ENCODE data around the gene SETD5.

SETD5 gene

DNA sequence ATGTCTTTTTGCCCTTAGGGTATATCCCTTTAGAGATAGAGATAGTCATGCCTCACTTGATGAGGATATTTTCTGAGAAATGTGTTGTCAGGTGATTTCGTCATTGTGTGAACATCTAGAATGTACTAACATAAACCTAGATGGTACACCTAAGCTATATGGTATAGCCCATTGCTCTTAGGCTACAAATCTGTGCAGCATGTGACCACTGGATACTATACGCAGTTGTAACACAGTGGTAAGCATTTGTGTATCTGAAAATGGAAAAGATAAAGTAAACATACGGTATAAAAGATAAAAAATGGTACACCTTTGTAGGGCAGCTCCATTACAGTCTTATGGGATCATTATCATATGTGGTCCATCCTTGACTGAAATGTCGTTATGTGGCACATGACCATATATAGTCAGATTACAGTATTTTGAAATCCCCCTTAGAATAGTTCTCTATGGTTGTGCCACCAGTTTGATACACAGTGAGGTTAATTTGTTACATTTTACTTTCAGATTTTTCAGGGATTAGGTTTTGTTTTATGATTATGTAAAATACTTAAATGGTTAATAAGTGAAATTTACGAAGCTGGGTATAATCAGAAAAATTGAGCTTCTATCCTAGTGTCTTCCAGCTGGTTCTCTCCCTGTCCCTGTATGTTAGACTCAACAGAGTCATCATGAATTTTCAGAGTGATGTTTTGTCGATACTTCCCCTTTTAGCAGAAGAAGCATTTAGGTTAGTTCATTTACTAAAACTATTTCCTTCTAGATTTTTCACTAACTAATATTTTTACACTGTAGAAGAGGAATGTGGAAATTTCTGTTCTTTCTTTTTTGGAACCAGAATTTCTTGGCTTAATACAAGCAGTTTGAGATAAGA, 12.8 kb downstream of the SETD5 start:
- DNase-seq, result no peak

DNA sequence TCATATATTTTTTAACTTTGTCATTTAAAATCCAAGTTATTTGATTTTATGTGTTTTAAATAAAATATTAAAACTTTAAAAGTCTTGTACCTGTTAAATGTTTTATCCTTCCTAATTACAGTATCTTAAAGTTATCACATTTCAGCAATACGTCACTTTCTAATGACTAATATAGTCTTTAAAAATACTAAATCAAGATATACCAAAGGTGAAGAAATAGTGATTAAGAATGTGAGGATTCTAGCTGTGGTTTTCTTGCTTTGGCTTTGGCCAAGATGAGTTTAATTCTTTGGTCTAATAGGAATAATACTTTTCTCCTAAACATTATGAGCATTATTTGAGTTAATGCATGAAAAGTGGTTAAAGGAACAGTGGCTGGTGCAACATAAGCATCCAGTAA, 13.9 kb downstream of the SETD5 start:
- DNase-seq, result no peak

DNA sequence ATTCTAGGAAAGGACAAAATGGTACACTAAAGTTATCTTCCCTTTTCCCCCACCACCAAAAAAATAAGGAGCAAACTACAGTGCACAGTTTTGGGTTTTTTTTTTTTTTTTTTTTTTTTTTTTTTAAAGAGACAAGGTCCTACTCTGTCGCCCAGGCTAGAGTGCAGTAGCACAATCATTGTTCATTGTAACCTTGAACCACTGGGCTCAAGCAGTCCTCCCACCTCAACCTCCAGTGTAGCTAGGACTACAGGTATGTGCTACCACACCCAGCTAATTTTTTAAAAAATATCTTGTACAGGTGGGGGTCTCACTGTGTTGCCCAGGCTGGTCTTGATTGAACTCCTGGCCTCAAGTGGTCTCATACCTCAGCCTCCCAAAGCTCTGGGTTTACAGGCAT, 14.9 kb downstream of the SETD5 start:
- no peak for DNase-seq

DNA sequence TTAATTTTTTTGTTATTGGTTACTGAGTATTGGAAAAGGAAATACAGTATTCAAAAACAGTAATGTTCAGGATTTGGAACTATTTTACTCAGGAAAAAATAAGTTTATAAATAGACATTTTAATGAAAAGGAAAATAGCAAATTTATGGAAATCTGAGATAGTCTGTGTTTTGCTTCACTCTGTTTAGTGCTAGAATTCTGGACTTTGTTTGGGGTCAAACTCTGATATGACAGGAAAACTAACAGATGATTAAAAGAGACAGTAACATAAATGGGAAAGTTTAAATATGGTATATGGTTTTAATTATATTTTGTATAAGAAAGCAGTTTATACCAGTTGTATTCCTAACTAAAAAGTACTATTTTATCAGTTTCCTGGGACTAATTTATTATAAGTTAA, 17.4 kb downstream of the SETD5 start:
- DNase-seq, result no peak

DNA sequence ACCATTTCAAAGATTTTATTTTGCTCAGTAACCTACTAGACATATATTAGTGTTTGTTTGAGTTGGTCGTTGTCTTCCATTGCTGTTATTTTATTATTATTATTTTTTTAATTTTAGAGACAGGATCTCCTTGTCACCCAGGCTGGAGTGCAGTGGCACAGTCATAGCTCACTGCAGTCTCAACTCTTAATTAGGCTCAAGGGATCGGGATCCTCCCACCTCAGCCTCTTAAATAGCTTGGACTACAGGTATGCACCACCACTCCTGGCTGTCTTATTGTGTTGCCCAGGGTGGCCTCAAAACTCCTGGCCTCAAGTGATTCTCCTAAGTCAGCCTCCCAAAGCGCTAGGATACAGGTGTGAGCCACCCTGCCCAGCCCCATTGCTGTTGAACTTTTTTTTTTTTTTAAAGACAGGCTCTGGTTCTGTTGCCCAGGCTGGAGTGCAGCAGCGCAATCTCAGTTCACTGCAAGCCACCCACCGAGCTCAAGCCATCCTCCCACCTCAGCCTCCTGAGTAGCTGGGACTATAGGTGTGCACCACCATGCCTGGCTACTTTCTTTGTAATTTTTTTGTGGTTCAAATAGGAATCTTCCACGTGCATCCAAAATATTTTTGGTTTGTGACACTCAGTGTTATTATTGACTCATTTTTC, 18.2 kb downstream of the SETD5 start:
- no peak for DNase-seq

DNA sequence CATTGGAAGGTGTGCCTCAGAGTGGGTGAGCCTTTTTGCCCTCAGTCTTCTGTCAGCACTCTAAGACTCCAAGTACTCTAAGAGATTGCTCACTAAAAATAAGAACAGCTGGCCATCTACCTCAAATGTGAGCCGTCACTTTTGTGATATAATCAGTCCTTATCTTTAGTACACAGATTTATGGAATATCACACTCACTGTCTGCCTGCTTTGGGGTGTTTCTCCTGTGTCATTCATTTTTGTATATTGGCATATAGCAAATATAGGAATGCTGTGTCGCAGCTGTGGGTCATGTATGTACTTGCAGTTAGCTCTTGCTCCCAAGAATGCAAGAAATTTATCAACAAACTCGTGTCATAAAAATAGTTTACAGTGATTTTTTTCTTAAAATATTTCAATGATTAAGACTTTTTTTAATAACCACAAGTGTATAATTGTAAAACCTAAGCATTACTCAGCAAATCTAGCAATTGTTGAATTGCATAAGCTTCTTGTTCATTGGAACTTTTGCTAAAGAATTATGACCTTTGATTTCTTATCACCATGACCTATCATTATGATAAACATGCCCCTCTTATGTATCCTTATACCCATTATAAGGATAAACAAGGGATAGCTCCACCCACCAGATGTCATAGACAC, 18.8 kb downstream of the SETD5 start:
- no peak for DNase-seq

DNA sequence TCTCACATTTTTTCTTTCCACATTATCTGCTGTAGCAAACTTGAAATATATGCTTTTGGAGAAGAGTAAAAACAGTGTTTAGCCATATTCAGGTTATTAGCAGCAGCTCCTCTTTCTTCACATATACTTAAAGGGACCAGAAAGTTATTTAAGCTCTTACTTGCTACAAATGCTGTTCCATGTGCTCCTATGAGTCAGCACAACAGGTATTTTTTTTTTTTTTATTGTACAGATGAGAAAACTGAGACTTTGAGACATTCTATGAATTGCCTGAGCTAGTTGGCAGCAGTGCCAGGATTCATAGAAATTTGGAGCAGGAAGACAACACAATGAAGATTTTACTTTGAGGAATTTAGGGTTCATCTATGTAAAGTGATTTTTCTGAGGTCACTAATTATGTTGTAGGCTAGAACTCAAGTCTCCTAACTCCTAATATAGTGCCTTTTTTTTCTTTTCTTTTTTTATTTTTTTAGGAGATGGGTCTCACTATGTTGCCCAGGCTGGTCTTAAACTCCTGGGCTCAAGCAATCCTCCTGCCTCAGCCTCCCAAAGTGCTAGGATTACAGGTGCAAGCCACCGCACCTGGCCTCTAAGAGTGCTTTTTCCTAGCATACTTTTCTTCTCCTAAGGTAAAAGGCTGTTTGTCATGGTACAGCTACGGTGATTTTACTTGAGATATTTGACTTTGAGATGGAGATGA, 23.6 kb downstream of the SETD5 start:
- no peak for DNase-seq

DNA sequence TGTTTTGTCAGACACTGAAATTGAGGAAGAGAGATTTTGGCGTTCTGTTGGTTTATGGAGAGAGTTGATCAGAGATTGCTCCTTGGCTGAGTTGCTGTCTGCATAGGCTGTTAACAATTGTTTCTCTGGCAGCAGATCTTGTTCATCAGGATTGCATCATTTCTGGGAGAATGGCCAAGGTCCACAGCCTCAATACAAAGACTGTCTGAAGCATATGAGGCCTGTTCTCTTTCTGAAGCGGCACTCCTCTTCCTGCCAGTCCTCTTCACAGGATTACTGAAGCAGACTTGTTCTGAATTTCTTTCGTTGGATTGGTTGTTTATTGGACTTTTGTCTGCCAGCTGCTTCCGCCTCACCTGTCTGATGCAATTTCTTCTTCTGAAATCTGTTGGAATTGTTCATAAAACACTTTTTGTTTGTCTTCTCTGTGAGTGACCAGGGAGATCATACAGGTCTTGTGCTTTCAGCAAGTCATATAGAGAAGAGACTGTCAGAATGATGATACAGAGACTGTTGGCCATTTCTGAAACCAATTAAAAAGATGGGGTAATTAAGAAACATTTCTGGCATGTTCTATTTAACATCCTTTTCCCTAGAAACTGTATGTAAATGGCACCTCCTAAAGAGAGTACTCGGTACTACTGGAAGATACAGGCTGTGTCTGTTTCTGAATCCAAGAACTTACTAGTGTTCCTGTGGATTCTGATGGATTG, 25.5 kb downstream of the SETD5 start:
- DNase-seq, result no peak

DNA sequence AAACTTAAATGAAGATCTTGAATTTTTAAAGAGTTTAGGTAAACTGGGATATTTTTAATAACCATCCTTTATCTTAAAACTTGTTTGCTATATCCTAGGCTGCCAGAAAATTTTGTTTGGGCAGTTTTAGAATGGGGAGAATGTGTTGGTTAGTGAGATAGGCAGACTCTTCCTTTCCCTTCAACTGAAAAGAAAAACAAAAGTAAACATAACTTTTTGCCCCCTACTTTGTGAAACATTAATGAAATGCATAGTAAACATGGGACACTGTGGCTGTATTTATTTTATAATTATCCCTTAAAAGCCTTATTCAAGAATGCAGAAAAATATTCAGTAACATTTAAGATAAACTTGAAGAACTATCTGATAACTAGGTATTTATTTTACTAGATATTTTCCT, 31.0 kb downstream of the SETD5 start:
- no peak for DNase-seq

DNA sequence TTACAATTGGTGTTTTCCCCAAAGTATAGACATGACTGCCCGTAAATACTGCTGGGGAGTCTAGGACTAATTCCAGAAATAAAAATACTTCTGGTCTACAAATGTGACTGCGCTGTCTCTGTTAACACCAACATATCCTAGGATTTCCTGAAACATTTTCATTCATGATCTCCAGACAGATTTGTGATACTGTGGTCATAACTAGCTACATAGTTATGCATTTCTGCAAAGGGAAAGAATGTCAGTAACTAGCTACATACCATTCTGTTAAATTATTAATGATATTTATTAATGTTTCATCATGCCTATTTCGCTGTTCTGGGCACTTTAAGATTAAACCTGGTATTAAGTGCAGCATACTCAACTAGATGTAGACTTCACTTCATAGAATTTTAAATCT, 33.3 kb downstream of the SETD5 start:
- DNase-seq, result no peak

DNA sequence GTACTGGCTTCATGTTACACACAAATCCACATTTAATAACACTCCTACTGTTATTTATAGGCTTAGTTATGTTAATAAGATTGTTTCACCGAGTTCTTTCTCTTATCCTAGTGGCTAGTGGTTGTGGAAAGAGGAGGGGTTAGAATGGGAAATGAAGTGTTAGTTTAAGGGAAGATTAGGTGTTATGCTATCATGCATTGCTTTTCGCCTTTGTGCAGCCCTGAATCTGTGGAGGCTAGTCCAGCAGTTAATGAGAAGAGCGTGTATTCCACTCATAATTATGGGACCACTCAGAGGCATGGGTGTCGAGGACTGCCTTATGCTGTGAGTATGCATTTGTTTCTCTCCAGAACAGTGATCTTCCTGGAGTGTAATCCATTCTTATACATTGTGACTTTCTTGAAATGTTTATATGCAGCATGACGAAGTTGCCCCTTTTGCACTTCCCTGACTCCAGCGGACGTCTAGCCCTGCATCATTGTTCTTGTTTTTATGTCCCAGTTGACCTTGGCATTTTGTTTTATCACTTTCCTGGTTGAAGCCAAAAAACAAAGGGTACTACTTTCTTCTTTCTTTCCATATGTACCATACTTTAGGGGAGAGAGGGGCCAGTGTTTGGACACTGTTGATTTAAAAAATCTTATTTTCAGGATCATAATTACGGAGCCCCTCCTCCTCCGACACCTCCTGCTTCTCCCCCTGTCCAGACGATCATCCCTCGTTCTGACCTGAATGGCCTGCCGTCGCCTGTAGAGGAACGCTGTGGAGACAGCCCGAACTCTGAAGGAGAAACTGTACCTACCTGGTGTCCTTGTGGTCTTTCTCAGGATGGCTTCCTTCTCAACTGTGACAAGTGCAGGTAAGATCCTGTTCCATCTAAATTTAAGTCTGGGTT, 36.5 kb downstream of the SETD5 start:
- DNase-seq, result no peak

DNA sequence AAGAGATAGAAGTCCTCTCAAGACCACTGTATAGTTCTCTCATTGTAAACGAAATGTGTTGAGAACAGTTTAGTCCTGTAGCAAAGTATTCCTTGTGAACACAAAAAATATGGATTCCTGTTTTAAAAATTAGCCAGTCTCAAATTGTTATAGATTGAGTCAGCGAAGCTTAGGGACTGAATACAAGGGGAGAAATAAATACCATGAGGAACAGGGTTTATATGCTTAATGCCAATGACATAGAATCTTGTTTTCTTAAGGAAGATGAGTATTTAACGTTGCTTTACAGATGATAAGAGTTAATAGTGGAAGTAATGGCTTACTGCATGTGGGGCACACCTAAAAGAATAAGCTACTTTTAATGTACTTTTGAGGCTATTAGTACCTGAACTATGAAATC, 37.9 kb downstream of the SETD5 start:
- no peak for DNase-seq

DNA sequence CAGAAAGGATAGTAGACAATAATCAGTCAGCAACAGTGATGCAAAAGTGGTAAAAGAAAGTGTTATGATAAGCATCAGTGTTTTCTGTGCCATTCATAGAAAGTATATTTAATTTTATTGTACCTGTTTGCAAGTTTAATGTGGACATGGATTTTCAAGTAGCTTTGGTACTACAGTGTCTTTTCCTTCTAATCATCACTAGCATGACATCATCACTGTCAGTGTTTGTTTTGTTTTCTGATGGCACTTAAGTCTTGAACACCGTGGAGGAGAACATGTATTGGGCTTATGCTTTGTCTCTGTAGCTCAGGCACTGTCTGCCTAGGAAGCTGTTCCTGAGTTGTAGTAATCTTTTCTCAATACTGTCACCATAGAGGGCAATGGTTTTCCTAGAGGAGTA, 41.9 kb downstream of the SETD5 start:
- no peak for DNase-seq

DNA sequence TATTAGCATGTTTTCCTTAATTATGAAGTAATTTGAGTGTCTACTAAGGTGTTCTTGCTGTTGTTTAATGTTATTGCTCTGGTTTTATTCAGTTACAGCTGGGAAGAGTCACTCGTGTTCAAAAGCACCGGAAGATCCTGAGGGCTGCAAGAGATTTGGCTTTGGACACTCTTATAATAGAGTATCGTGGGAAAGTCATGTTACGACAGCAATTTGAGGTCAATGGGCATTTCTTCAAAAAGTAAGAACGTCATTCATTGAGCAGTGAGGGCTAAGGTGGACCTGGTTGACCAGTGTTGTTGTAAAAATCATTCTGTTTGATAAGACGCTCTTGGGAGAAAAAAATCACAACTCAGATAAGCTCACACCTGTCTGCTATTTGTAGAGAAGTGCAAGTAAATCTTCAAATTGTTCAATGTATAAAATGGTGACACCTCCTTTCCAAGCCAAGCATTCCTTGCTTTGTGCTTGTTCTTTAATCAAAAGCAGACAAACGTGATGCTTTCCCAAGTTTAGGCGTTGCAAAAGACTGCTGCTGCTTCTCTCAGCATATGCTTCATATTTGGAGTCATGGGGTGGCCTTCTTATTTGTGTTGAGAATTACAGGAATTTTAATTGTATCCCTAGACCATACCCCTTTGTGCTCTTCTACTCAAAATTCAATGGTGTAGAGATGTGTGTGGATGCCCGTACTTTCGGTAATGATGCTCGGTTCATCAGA, 44.2 kb downstream of the SETD5 start:
- DNase-seq, result no peak

DNA sequence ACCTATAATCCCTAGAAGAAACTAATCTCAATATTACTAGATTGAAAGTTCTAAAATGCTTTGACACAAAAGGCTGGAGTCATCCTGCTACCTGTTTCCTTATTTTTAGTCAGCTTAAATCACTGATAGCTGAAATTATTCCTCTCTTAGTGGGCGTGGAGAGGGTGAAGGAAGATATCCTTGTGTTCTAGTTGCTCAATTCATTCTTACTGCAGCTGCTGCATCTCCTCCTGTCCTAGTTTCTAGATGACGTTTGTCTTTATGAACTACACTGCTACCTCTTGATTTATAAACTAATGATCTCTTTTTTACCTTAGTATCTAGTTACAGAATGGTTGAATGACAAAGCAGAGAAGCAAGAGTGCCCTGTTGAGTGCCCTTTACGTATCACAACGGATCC, 50.7 kb downstream of the SETD5 start:
- DNase-seq, result no peak

DNA sequence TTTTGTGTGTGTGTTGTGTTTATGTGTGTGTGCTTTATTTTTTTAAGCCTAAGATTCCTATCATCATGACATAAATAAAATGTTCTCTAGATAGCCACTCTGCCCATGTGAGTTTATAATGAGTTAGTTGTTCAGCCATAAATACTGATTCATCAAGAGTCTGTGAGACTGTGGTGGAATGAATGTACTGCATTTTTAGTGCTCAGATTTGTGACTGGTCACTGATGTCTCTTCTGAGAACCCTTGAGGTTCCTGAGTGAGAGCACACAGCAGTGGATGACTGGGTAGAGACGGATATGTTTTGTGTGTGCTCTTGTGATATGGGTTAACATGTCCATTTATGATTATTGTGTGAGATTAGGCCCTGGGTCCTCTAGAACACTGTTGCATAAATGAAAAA, 51.2 kb downstream of the SETD5 start:
- DNase-seq, result no peak

DNA sequence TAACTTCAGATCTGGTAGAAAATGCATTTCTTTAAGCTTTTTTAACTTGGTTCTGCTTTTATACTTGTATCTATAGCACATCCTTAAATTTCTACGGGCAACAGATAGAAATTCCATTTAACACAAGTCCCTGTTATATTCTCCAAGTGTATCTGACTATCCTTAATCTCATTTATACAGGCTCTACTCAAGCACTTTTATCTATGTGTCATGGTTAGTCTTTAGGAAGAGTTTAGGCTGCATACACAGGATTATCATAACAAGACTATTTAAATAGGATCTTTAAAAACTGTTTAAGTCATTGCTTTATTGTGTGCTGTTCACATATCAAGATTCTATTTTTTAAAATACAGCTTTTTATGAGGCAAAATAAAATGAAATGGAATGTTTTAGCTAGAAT, 52.7 kb downstream of the SETD5 start:
- no peak for DNase-seq

DNA sequence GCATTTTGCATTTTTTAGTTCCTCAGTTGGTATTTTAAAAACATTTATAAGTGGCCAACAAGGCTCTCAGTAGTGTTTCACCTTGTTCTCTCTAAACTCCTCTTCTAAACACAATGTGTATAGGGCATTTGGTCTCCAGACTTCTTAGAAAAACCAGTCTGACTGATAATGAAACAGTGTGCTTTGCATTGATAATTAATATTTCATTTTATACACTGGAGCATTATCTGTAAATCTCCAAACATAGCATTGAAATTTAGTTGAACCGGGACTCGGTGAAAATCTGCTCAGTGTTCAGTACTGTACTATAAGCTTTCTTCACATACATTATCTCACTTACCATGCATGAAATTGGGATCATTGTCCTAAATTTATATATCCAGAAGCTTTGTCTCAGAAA, 53.6 kb downstream of the SETD5 start:
- DNase-seq, result no peak

DNA sequence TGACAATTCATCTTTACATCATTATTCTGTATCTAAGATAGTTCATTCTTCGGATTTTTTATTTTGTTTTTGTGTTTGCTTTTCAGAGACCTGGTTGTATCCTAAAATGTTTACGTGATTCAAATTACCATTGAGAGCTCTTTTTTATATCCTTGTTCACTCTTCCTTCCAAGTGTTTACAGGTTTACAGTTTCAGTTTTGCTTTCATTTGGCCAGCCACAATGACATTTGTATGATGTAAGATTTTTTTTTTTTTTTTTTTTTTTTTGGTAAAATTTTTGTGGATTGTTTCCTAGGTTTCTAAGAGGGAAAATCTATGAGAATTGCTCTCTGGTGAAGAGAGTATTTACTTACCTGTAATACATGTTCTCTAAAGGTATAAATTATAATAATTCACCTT, 55.0 kb downstream of the SETD5 start:
- no peak for DNase-seq

DNA sequence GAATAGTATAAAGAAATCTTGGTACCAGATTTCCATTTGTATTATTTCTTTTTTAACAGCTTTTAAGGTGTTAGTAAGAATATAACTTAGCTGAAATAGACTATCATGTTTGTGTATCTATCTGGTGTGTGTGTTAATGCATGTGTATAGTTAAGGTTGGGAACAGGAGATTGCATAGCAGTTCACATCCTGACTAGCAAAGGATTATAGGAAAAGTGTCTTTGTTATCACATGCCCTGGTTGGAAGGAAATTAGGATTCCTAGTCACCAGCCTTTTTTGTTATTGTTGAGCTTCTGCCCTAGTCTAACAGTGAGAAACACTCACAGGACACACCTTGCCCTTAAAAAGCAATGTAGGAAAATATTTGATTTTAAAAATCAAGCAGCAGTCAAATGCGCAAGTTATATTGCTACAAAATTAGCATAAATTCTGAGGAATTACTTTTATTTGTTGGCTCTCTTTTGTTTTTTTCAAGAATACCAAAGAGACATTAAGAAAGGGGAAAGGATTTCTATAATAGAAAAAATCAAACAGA, 58.2 kb downstream of the SETD5 start:
- no peak for DNase-seq

DNA sequence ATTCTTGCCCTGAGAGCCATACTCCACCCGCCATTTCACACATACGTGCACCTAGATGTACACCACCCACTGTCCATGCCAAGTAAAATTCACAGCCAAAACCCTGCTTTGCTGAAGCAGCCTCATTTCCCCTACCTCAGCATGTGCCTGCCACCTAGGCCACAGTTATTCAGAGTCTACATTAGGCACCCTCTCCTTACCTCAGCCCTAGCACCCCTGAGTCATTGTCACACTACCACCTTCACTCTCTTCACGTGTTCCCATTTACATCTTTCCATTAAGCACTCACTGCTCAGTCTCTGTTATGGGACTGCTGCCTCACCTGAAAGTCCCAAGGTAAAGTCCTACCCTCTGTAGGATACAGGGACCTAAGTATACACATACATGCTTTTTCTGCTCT, 70.0 kb downstream of the SETD5 start:
- DNase-seq, result no peak

Measured in activated naive CD4-positive, alpha-beta T cell treated with Interleukin-2 at 50 U/mL for 16 hours (primary cell).